ENCODE data around the gene ANAPC16.
"Not testable (repeated sequence)": the region's sequence is repeated elsewhere in the genome, so short reads cannot be mapped to it uniquely, and the experiment has no call there.

Gene ANAPC16

GRCh38 chr10:72245949-72246525, 30.2 kb downstream of the ANAPC16 start:
- no peak for DNase-seq

DNA sequence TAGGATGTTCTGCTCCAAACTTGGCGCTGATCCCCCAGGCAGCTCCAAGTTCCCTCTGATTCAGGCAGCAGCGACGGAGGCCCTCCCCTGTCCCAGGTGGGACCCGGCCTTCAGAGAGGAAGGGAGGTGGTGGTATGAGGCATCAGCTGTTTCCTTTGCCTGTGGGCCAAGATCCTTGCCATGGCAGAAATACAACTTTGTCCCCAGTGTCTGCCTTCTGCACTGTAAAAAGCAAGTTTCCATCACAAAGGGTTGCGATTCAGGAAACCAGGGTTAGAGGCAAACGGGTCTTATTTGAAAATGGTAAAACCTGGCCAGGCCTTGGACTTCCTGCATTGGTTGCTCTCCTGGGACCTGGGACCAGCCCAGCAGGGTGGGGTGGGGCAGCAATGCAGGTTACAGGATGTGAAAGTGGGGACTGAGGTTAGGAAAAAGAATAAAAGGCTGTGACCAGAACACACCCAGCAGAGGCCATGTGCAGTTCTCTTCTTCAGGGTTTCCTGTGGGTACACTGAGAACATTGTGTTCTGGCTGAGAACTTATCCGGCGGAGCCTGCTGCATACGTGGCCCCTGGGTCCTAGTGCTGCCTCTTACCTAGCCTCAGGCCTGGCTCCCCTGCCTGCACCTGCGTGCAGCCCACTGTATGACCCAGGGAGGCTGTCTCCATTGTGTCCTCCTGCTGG, 32.8 kb downstream of the ANAPC16 start:
- peak; percentile 10 for DNase-seq

DNA sequence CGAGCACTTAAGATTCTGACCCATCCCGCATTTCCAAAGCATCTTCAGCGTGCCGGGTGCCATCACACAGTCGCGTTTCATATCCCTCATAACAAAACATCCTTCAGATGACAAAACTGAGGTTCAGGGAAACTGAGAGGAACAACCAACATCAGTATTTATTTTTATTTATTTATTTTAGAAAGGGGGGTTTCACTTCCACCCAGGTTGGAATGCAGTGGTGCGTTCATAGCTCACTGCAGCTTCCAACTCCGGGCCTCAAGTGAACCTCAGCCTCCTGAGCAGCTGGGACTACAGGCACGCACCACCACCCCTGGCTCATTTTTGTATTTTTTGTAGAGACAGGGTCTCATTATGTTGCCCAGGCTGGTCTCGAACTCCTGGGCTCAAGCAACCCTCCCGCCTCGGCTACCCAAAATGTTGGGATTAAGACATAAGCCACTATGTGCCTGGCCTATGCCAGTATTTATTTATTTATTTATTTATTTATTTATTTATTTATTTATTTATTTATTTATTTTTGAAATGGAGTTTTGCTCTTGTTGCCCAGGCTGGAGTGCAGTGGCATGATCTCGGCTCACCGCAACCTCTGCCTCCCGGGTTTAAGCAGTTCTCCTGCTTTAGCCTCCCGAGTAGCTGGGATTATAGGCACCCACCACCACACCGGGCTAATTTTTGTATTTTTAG, 33.5 kb downstream of the ANAPC16 start:
- not testable (repeated sequence) for DNase-seq

- DNase-seq = no peak
These were observed 34.9 kb downstream of the ANAPC16 start for GRCh38 chr10:72250666-72251065.

DNA sequence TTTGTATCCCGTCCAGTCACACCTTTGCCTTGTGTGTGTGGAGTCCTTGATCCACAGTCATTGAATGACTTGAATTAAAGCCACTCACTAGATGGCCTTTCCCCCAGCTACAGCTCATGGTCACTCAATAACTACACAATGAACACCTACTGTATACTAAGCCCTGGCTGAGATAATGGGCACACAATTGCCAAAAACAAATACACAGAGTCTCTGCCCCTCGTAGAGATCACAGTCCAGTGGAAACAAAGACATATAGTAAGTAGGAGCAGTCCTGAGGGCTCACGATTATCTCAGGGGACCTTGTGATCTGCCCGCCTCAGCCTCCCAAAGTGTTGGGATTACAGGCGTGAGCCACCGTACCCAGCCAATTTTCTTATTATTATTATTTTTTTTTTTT, 35.8 kb downstream of the ANAPC16 start:
- no peak for DNase-seq

DNA sequence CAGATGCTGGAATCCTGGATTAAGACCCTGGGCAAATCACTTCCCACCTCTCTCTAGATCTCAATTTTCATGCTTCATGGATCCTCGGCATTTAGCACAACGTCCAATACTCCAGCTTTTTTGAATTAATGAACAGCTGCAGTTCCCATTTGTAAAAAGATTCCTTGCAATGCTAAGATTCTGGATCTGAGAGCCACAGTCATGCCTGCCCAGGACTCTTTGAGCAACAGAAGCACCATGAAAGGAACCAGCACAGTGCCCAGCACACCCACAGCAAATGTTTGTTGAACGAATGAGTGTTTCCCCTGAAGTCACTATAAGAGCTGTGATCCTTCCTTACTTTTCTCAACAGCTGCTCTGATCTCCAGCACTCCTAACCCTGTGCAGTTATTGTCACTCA, 37.2 kb downstream of the ANAPC16 start:
- no peak for DNase-seq

DNA sequence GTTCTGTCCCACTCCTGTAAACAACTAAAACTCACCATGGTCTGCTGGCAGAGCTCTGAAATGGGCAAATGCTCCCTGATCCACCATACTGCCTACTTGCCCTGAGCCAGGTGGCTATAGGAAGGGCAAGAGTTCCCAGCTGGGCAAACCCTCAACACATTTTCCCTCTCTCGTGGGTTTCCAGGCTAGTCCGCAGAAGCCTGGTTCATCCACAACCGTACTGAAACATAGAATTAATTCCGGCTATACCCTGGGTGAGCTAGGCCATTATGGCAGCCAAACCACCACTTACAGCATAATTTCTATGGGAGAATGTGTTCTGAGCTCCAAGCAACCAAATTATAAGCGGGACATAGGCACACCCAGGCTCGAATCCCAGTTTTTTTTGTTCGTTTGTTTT, 37.8 kb downstream of the ANAPC16 start:
- no peak for DNase-seq

- DNase-seq = peak; percentile 53
These were observed 39.2 kb downstream of the ANAPC16 start for GRCh38 chr10:72254813-72255568.

- DNase-seq = no peak
These were observed 40.3 kb downstream of the ANAPC16 start for GRCh38 chr10:72255977-72256729.

DNA sequence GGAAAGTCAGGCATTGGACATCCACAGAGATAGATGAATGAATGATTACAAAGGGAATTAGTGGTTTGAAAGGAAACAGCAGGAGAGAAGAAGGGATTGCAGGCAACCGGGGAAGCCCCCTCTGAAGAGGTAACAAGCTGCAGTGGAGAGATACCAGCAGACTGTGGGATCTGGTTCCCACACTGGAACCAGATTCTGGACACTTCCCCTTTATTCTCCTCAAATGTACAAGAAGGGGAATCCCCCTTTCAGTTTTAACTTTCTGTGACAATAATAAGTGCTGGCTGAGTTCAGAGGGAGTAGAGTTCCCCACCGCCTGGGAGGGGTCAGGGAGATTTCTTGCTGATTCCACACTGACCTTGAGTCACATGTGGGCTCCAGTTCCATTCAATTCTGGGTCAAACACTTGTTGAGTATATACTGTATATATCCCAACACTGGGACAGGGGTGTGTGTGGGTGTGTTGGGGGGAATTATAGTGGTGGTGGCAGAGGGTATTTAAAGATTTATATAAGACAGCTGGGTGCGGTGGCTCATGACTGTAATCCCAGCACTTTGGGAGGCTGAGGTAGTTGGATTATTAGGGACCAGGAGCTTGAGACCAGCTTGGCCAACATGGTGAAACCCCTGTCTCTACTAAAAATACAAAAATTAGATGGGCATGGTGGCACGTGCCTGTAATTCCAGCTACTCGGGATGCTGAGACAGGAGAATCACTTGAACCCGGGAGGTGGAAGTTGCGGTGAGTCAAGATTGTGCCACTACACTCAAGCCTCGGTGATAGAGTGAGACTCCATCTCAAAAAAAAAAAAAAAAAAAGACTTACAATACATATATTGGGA, 41.5 kb downstream of the ANAPC16 start:
- no peak for DNase-seq

- DNase-seq = no peak
These were observed 42.8 kb downstream of the ANAPC16 start for GRCh38 chr10:72258617-72259016.

- no peak for DNase-seq
These were observed 43.9 kb downstream of the ANAPC16 start for GRCh38 chr10:72259491-72260238.

- DNase-seq = peak; percentile 44
These were observed 44.6 kb downstream of the ANAPC16 start for GRCh38 chr10:72260239-72260975.

DNA sequence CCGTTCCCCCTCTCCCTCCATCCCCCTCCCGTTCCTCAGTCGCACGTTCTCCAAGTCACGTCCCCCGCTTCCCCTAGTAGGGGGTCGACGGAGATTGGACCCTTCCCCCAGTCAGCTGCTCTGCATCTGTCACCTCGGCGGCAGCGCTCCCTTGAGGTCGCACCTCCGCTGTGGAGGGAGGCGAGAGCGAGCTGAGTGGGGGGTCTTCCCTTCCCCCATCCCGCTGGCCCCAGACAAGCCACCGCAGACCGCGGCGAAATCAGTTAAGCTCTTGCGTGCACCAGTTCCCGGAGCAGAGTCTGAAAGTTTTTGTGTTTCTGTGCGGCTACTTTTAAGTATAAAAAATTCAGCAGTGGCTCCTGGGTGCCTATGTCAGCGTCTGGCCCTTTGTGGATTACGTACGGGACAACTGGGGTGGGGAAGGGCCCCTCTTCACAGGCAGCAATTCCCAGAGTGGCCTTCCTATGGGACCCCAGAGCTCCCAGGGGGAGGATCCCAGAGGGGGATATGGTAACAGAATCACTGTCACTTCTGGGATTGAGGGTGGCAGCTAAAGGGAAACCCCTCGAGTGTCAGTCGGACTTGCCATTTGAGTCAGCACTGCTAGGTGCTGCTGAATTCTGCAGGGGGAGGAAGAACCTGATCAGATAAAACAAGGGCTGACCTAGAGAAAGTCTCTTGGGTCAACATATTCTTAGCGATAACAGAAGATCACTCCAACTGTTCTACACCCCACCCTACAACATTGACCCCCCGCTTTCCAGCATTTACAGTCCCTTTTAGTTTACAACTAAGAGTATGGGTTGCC, 45.4 kb downstream of the ANAPC16 start:
- DNase-seq = no peak

DNA sequence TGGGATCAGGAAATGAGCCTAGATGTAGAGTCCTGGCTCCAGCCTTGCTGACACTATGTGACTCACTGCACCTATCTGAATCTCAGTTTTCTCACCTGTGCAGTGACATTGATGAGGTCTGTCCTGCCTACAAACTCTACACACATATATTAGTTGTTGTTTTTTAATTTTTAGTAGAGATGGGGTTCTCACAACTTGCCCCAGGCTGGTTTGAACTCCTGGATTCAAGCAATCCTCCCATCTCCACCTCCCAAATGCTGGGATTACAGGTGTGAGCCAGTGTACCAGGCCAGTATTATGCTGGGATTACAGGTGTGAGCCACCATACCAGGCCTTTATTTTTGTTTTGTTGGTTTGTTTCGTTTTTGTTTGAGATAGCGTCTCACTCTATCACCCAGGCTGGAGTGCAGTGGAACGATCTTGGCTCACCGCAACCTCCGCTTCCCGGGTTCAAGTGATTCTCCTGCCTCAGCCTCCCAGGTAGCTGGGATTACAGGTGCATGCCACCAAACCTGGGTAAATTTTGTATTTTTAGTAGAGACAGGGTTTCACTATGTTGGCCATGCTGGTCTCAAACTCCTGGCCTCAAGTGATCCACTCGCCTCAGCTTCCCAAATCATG, 46.1 kb downstream of the ANAPC16 start:
- DNase-seq = no peak

DNA sequence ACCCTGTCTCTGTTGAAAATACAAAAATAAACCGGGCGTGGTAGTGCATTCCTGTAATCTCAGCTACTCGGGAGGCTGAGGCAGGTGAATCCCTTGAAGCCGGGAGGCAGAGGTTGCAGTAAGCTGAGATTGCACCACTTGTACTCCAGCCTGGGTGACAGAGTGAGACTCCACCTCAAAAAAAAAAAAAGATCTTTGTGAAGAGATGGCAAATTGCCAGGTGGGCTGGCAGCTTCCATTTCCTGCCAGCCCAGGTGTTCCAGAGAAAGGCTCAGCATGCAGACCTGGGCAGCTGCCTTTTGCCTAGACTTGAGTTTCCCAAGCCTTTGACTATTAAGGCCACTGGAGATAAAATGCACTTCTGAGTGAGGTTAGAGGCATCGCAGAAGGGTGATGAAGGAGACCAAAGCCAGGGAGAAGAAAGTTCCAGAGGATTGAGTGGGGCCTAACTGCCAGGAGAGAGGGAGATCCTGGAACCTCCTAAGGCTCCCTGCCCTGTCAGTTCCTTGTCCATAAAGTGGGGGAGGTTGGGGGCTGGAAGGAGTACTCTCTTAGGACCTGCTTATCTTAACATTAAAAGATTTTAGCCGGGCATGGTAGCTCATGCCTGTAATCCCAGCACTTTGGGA, 47.9 kb downstream of the ANAPC16 start:
- DNase-seq = peak; percentile 90

DNA sequence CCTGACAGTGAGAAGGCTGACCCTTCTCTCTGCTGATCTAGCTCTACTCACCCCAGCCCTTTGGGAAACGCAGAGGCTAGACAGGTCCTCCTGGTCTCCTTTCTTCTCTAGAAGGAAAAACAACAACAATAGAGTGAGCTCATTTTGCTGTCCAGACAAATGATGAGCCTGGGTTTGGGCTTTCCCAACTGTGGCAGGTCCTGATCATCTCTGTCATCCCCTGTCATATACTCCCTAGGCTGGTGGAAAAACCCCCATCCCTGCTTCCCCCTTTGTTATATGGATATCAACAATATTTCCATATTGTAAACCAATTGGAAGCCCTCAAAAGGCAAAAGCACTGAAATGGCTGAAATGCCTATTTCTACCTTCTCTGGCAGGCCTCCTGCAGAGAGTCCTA, 48.7 kb downstream of the ANAPC16 start:
- no peak for DNase-seq

GRCh38 chr10:72265508-72265907, 49.7 kb downstream of the ANAPC16 start:
- DNase-seq = no peak
